ENCODE data around the gene PDXK.

Gene PDXK

DNA sequence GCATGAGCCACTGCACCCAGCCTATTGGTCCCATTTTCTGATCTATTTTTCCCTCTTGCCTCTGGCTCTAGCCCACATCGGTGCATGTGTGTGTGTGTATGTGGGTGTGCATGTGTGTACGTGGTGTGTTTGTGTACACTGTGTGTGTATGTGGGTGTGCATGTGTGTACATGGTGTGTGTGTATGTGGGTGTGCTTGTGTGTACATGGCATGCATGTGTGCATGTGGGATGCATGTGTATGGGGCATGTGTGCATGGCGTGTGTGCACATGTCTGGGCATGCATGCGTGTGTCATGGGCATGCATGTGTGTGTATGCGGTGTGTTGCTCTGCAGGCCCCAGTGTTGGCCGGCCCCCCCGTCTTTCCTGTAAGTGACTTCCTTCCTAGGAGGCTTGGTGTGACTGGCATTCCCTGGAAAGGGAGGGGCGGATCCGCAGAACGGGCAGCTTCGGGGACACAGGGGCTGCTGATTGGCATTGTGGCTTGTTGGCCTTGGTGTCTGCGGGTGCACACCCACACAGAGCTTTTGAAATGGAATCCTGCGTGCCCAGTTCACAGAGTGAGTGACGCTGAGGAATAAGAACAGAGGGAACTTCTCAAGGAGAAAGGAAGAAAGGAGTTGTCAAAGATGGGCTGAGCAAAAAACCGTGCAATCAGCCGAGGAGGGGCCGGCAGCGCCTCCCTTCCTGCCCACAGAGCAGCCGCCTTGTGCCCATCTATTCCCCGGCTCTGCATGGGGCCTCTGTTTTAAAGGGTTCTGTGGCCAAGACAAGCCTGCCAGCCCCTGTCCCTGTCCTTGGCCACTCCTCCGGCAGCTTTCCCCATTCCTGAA, 8.0 kb downstream of the PDXK start:
- DNase-seq: no peak

DNA sequence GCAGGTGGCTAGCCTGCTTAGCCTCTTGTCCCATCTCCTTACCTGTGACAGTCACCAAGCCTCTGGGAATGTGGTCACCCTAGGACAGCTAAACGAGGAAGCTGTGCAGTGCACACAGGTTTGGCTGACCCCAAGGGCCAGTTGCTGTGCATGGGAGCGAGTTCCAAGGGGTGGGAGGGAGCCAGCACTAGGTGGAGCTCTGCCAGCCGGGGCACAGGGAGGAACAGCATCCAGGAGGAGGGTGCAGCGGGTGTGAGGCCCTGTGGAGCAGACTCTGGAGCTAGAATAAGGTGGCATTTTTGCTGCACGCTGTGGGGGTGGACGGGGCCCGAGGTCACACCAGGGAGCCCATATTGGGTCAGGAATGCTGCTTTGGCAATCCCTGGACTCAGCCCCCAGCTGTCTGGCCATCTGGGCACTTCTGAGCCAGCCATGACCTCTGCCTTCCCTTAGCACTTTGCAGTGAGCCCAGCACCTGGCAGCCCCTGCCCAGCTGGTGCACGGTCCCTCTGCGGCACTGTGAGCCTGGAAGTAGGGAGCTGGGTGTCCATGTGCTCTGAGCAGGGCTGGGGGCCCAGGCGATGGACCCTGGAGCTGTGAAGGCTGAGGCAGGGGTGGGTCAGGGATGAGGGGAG, 8.7 kb downstream of the PDXK start:
- DNase-seq: no peak

DNA sequence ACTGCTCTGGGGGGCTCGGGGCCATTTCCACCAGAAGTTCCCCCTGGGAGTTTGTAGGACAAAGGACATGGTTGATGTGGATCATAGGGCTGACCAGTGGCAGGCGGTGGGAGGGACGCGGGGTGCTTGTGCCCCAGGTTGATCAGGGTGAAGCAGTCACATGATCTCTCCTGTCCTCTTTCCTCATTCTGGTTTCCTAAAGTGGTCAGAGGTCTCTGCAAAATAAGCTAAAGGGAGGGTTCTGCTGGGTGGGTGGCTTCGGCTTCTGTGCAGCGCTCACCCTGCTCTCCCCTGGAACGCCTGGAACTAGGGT, 9.2 kb downstream of the PDXK start:
- DNase-seq: no peak

DNA sequence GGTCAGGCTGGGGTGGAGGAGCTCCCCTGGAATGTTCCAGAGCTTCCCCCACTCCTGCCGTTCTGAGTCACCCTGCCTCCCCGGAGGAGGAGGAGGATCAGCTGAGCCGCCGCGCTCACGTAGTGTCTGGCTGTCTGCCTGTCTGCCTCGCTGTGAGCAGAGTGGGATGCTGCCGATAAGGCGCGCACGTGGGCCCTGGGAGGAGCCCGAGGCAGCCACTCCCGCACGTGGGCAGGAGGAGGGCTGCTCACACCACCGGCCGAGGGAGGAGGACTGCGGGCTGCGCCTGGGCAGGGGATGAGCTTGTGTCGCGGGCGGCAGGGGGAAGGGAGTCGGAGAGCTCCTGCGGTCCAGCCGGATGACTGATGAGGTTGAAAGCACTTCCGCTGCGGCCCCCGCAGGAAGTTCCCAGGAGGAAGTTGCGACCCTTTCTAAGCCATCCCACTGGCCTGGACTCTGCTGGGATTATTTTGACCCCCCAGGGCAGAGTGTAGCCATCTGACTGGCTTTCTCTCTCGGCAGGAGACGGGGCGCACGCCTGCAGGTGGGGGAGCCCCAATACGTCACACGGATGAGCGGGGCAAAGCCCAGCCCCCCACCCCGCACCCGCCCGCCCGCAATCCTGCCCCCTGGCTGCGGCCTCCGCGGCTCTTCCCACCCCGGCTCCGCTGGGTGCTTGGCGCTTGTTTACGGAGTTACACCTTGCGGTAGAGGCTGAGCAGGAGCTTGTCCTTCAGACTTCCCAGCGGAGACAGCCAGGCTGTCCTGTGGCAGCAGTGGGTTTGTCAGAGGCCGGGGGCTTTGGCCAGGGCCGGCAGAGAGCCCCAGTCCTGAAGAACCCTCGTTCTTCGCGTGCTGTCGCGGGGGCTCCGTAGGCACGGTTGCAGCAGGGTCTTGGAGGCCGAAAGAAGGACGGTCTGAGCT, 9.8 kb downstream of the PDXK start:
- peak; percentile 81 for DNase-seq

DNA sequence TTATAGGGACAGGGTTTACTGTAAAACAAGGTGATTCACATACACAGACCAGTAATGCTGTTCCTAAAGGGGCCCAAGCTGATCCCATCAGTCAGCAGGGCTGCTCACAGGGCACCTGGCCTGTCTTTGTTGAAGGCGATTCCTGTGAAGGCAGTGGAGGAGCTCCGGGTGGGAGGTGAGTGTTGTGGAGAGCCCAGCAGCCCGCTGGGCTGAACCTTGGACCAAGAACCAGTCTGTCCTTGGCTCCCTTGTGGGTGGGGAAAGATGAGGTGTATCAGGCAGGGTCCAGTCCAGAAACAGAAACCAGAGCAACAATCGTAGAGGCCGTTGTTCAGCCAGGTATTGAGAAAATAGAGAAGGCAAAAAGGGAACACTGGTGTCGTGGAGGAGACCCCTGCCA, 12.5 kb downstream of the PDXK start:
- DNase-seq: no peak

DNA sequence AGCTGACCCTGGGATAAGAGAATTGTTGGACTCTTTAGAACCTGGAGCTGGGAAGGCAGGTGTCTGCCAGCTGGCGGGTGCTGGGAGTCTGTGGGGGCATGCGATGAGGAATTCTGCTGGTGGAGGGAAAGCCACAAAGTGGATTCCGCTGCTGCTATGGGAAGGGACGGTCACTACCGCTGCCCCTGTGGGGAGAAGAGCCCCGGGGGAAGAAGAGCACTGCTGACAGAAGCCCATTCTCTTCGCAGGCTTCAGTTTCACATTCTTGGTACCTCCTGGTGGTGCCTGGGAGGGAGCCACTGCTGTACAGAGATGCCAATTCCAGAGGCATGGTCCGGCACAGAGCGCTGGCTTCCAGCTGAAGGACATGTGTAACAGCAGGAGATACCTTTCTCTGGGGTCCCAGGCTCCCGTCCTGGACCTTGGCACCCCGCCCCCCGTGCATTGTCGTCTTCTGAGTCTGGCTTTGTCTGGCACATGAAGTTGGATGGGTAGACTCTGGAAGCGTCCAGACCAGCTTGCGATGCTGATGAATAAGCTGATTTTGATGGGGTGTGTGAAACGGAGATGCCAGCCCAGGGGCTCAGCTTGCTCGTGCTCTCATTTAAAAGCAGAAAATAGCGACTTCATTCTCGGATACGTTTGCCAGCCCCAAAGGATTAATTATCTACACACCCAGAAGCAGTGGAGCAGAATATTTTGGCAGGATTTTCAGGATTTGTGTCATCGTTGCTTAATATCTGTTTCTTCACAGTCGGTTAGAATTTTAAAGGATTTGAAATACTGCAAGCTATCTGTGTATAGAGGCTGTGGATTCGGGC, 13.2 kb downstream of the PDXK start:
- DNase-seq: no peak

DNA sequence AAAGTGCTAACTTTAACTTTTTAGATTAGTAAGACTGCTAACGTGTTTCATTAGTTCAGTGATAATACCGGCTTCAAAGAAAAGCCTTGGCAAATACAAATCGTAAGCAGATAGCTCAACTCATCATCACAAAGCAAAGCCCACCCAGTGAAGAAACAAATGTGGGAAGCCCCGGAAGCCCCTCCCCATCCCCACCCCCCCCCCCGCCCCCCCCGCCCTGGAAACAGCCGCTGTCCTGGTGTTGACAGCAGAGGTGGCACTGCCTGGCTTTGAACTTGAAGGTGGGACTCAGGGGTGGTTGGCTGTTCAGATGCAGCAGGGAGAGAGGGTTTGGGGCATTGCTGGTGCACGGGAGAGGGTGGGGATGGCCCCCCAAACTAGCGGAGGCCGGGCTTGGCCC, 14.1 kb downstream of the PDXK start:
- no peak for DNase-seq

DNA sequence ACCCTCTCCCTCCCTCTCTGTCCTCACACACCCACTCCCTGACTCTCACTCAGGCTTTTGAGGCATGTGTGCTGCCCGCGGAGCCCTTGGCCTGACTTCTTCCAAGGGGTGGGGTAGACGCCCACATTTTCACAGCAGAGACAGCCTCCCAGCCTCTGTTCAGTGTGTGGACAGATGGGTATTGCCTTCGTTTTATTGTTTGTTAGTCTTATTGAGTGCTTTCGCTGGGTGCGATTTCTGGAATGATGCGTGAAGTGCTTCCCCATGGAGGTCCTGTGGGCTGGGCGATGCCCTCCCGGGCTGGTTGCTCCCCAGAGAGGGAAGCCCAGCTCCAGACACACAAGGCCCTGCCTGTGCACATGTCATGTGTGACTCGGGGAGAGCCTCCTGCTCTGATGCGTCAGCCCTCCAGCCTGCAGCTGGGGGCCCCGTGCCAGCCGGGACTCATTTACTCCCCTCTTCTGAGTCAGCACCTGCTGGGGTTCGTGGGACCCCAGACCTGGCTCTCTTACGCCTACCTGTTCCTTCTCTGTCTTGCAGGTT, 14.7 kb downstream of the PDXK start:
- DNase-seq: no peak

DNA sequence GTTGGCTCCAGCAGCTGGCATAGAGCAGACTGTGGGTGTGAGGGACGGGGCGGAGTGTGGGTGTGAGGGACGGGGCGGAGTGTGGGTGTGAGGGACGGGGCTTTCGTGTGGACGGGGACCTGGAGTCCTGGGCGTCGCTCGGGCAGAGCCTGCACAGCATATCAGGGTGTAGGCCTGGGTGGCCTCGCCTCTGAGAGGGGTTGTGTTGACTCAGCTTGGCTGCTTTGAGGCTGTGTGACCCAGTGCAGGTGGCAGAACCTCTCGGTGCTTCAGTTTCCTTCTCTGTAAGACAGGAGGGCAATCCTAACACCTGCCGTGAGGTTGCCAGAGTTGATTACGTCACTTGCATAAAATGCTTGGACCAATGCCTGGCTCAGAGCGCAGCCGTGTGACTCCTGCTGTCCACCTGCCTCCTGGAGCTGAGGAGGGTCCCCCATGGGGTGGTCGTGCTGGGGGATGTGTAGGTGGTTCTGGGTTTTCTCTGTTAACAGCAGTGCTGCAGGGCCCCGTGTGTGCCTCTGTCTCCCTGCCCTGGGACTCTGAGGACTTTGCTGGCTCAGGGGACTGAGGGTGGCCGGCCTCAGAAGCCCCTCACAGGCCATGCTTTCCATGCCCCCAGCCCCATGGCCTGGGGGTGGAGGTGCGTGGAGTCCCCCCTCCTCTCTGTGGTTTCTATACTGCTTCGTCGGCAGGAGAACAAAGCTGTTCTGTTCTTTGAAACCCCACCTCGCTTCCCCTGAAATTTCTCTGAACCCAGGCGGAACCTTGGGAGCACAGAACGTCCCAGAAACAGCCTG, 15.4 kb downstream of the PDXK start:
- no peak for DNase-seq

DNA sequence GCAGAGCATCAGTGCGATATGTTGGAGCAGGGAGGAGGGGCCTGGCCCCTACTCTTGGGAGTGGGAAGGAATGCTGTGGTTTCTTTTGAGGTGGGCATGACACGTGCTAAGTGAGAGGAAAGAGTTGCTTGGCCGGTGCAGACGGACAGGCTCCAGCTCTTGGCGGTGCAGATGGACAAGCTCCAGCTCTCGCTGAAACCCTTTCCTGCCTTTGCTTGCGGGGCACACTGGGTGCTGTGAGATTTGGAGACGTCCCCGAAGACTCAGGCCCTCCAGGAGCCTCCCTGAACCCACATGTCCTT, 15.9 kb downstream of the PDXK start:
- DNase-seq: no peak

DNA sequence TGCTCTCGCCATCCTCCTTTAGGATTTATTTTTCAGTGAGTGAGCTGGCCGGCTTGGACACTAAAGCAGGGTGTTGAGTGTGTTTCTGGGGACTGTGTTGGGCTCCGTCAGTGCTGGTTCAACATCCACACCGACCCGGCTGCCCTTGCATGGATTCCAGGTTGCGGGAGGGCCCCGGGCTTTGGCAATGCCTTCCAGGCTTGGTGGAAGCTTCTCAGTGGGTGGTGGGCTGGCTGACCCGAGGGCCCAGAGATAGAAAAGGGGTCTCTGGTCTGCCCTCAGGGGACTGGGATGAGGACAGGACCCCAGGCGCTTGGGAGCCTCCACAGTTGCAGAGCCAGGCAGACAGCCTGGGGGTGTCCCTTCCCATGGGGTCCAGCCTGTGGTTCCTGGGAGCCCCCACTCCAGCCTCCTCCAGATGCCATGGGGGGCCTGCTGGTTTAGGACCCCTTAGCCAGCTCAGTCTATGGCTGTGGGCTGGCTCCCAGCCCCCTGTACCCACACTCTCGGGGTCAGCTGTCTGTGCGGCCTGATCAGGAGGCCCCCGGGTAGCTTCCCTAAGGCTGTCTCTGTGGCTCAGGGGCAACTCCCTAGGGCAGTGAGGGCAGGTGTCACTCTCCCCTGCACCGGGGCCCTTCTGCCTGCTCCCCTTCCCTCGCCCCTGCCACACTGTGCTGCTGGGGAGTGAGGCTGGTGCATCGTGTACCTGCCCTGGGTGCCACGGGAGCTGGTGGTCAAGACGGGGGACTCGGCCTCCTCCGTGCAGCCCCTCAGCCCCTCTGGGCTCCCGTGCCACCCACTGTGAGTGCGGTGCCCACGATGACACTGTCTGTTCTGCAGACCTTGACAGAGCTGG, 16.5 kb downstream of the PDXK start:
- no peak for DNase-seq

DNA sequence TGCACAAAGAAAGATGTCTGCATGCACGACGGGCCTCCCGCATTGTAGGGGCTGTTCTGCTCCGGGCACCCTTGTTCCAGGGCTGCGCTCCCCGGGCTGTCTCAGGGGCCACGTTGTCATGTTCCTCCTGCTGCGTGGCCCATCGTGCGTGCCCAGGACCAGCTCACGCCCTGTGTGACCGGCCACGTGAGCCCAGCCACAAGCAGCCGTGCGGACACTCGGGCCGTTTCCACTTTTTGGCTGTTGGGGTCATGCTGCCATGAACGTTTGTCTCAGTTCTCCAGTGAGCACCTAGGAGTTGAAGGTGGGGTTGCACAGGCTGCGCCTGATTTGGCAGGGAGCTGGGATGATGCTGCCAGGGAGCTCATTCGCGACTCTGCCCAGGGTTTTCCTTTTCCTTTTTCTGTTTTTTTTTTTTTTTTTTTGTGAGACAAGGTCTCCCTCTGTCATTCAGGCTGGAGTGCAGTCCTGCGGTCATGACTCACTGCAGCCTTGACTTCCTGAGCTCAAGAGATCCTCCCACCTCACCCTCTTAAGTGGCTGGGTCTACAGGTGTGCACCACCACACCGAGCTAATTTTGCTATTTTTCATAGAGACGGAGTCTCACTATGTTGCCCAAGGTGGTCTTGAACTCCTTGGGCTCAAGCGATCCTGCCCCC, 17.4 kb downstream of the PDXK start:
- no peak for DNase-seq

DNA sequence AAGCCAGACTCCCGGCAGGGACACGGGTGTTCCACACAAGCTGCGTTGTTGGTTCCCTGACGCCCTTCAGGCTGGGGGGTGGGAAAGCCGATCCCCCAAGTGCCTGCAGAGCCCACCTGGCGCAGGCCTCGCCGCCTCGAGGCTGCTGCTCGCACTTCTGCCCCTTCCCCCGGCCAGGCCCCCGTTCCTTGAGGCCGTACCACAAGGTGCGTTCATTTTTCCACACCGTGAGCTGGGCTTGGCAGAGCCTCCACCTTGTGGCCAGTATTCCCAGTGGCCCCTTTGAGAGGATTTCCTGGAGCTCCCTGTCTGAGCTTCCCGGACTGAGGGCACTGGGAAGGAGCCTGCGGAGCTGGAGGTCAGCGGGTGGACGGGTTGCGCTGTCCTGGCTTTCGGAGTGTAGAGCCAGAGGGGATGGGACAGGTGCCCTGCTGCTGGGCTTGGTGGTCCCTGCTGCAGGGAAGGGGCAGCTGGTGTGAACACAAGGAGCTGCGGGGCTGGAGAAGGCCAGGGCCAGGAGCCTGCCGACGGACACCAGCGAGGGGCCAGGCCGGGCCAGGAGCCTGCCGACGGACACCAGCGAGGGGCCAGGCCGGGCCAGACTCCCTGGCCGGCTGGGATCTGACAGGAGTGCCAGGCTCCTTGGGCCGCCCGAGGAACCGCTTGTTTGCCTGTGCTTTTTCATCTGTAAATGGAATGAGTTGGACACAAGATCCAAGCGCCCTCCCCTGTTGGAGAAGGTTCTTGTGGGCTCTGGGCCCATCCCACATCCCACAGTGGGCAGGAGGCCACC, 18.4 kb downstream of the PDXK start:
- no peak for DNase-seq

DNA sequence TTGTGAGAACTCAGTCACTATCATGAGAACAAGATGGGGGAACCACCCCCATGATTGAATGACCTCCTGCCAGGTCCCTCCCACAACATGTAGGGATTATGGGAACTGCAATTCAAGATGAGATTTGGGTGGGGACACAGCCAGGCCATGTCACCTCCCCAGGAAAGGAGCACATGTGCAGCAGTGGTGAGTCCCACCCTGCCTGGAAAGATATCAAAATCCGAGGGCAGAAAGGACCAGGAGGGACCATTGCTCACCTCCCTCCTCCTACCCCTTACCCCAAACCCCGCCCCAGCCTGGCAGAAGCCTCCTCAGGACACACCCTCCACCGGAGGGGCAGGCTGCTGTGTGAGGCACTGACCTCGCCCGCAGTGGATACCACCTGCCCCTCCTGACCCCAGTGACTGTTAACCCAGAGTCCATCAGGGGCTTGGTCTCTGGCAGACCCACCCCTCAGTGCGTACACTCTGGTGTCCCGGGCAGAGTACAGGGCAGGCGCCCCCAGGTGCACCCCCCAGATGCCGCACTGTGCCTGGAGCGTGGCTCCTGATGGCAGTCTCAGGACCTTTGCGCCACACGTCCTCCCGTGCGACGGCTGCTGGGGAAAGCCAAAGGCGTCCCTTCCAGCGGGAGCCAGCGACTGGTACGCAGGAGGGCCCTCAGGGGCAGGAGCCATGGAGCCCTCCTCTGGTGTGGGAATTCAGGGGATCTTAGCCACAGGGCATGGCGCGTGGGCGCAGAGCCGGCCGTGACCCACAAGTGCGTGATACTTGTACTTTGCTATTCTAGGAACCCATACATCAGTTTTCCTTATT, 20.9 kb downstream of the PDXK start:
- no peak for DNase-seq

DNA sequence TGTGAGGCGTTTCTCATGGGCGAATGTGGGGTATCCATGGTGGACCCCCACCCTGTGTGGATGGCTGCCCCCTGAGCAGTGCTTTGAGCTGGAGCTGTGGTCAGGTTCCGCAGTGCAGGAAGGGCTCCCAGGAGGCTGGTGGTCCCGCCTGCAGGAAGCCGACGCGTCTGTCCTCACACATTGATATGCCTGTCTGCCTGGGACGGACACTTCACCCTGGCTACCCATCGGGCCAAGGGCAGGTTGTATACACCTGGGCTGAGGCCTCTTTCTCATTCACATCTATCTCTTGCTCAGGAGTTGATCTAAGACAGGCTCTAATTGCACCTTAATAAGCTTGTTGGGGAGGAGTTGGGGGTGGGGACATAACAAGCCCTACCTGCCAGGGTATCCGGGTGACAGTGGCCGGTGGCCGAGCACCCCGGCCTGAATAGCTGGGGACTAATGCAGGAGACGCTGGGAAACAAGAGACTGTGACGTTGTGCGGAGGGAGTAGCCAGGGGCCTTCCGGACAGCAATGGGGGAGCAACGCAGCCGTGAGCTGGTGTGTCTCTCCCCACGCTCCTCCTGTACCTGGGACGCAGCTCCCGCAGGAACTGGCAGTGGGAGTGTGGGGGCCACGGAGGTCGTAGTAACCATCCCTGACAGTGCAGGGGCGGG, 21.7 kb downstream of the PDXK start:
- DNase-seq: peak; percentile 10

DNA sequence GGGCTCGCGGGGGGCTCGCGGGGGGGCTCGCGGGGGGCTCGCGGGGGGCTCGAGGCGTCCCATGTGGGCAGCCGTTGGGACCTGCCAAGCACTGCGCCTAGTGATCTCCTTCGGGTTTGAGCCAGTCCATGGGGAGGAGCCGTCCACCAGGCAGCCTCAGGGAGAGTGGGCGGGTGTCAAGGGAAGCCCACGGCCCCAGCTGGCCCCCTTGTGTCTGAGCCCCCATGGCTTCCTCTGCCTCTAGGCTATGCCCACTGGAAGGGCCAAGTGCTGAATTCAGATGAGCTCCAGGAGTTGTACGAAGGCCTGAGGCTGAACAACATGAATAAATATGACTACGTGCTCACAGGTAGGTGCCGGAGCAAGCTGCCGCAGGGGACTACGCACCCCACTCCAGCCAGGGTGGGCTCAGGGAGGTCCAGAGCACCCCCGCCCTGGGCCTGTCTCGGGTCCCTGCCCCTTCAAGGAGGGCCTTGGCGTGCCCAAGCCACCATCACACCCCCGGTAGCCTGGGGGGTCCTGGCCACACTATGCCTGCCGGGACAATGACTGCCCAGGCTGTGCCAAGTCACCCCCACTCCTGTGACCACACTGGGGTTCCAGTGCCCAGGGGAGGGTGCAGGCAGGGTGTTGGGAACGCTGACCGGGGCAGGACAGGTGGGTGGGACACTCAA, 22.6 kb downstream of the PDXK start:
- DNase-seq: no peak

DNA sequence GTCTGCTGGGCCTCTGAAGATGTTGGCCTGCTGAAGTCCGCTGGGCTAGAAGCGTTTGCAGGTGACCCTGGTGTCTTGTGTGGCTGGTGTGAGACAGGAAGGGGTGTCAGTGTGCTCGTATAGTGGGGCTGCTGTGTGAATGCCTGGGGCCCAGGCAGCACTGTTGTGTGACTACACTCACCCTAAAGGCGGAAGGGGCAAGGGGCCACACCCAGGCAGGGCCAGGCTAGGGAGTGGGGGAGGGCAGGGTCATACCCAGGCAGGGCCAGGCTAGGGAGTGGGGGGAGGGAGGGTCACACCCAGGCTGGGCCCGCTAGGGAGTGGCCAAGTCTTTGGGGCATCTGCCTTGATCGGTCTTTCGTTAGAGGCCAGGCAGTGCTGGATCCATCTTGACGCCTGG, 25.0 kb downstream of the PDXK start:
- DNase-seq: no peak
